ENCODE data around the gene SMKR1.

- TF ChIP-seq, protein P1, sequence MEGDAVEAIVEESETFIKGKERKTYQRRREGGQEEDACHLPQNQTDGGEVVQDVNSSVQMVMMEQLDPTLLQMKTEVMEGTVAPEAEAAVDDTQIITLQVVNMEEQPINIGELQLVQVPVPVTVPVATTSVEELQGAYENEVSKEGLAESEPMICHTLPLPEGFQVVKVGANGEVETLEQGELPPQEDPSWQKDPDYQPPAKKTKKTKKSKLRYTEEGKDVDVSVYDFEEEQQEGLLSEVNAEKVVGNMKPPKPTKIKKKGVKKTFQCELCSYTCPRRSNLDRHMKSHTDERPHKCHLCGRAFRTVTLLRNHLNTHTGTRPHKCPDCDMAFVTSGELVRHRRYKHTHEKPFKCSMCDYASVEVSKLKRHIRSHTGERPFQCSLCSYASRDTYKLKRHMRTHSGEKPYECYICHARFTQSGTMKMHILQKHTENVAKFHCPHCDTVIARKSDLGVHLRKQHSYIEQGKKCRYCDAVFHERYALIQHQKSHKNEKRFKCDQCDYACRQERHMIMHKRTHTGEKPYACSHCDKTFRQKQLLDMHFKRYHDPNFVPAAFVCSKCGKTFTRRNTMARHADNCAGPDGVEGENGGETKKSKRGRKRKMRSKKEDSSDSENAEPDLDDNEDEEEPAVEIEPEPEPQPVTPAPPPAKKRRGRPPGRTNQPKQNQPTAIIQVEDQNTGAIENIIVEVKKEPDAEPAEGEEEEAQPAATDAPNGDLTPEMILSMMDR (IDR thresholded peaks at IDR 0.05): peak; percentile 24; the same call in 1 of the 2 replicates
- TF ChIP-seq ZFX (IDR thresholded peaks at IDR 0.05; ENCODE audit: borderline replicate concordance): no peak
Measured at GRCh38 chr7:129501760-129502707, at the start of gene SMKR1.
